ENCODE results near the gene GNG3. TPM values are rescaled to one million over a fixed set of nuclear protein-coding genes. Genes with fewer than 3 reads are reported as not detected.
A peak's percentile ranks its signal among the peaks of the same experiment; 100 is the strongest.
"Not testable (repeated sequence)": the region's sequence is repeated elsewhere in the genome, so short reads cannot be mapped to it uniquely, and the experiment has no call there.

GNG3 gene
- polyA plus RNA-seq, 3 donors, result 1.4 to 2.6 (median 2.0) TPM

- no peak for DNase-seq (ENCODE audit: extremely low read depth in 1 of 11, low read depth in 9 of 11, low spot score in 4 of 11)
Measured at GRCh38 chr11:62712276-62712812, 4.9 kb downstream of the GNG3 start.

GRCh38 chr11:62712861-62713260 is 5.4 kb downstream of the GNG3 start:
- DNase-seq (ENCODE audit: extremely low read depth in 1 of 11, low read depth in 9 of 11, low spot score in 4 of 11), result no peak

GRCh38 chr11:62713343-62713742 is 5.9 kb downstream of the GNG3 start:
- DNase-seq (ENCODE audit: extremely low read depth in 1 of 11, low read depth in 9 of 11, low spot score in 4 of 11), result no peak

GRCh38 chr11:62715150-62716130 is 8.0 kb downstream of the GNG3 start:
- DNase-seq (ENCODE audit: extremely low read depth in 1 of 11, low read depth in 9 of 11, low spot score in 4 of 11), result no peak

- DNase-seq (ENCODE audit: extremely low read depth in 1 of 11, low read depth in 9 of 11, low spot score in 4 of 11), result no peak
Measured at GRCh38 chr11:62716206-62716605, 8.7 kb downstream of the GNG3 start.

- DNase-seq (ENCODE audit: extremely low read depth in 1 of 11, low read depth in 9 of 11, low spot score in 4 of 11), result no peak
Measured at GRCh38 chr11:62716816-62717215, 9.3 kb downstream of the GNG3 start.

- DNase-seq (ENCODE audit: extremely low read depth in 1 of 11, low read depth in 9 of 11, low spot score in 4 of 11), result no peak
Measured at GRCh38 chr11:62719302-62719978, 12.0 kb downstream of the GNG3 start.

GRCh38 chr11:62721994-62722393 is 14.5 kb downstream of the GNG3 start:
- DNase-seq (ENCODE audit: extremely low read depth in 1 of 11, low read depth in 9 of 11, low spot score in 4 of 11), result no peak

GRCh38 chr11:62724171-62724570 is 16.7 kb downstream of the GNG3 start:
- DNase-seq (ENCODE audit: extremely low read depth in 1 of 11, low read depth in 9 of 11, low spot score in 4 of 11), result no peak

GRCh38 chr11:62725646-62726045 is 18.2 kb downstream of the GNG3 start:
- no peak for DNase-seq (ENCODE audit: extremely low read depth in 1 of 11, low read depth in 9 of 11, low spot score in 4 of 11)

GRCh38 chr11:62726156-62726914 is 18.9 kb downstream of the GNG3 start:
- no peak for DNase-seq (ENCODE audit: extremely low read depth in 1 of 11, low read depth in 9 of 11, low spot score in 4 of 11)

GRCh38 chr11:62726915-62727164 is 19.4 kb downstream of the GNG3 start:
- DNase-seq (ENCODE audit: extremely low read depth in 1 of 11, low read depth in 9 of 11, low spot score in 4 of 11), result no peak

GRCh38 chr11:62727165-62727871 is 19.8 kb downstream of the GNG3 start, which contains the start of gene HNRNPUL2:
Gene HNRNPUL2 (minus strand): TSS chr11:62727457. CDS start chr11:62727156, 301 bp downstream.
- peak; percentile 95 to 99 (median 98) for DNase-seq (ENCODE audit: extremely low read depth in 1 of 11, low read depth in 9 of 11, low spot score in 4 of 11)

- DNase-seq (ENCODE audit: extremely low read depth in 1 of 11, low read depth in 9 of 11, low spot score in 4 of 11), result peak in 9 of 11 donors; percentile 90 to 98 (median 96)
Measured at GRCh38 chr11:62727872-62728170, 20.3 kb downstream of the GNG3 start.

- peak in 9 of 11 donors; percentile 71 to 88 (median 79) for DNase-seq (ENCODE audit: extremely low read depth in 1 of 11, low read depth in 9 of 11, low spot score in 4 of 11)
Measured at GRCh38 chr11:62728171-62728988, 20.9 kb downstream of the GNG3 start, which contains the start of gene TTC9C. Gene TTC9C (plus strand): TSS chr11:62728486. CDS start chr11:62728849, 363 bp downstream.

- DNase-seq (ENCODE audit: extremely low read depth in 1 of 11, low read depth in 9 of 11, low spot score in 4 of 11), result not testable (repeated sequence)
Measured at GRCh38 chr11:62730076-62730475, 22.6 kb downstream of the GNG3 start.

- no peak for DNase-seq (ENCODE audit: extremely low read depth in 1 of 11, low read depth in 9 of 11, low spot score in 4 of 11)
Measured at GRCh38 chr11:62732830-62733229, 25.4 kb downstream of the GNG3 start.

GRCh38 chr11:62737196-62737595 is 29.7 kb downstream of the GNG3 start:
- DNase-seq (ENCODE audit: extremely low read depth in 1 of 11, low read depth in 9 of 11, low spot score in 4 of 11), result no peak
